Measurements from ENCODE around the gene WDR4.

DNA sequence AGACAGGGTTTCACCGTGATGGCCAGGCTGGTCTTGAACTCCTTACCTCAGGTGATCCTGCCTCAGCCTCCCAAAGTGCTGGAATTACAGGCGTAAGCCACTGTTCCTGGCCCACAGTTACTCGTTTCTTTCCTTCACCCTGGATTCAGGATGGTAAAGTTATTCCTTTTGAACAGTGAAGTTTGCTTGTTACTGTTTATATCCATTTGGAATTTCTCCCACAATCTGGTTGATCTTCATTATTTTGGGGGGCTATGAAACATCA, 43.0 kb downstream of the WDR4 start:
- TF ChIP-seq, protein P1, sequence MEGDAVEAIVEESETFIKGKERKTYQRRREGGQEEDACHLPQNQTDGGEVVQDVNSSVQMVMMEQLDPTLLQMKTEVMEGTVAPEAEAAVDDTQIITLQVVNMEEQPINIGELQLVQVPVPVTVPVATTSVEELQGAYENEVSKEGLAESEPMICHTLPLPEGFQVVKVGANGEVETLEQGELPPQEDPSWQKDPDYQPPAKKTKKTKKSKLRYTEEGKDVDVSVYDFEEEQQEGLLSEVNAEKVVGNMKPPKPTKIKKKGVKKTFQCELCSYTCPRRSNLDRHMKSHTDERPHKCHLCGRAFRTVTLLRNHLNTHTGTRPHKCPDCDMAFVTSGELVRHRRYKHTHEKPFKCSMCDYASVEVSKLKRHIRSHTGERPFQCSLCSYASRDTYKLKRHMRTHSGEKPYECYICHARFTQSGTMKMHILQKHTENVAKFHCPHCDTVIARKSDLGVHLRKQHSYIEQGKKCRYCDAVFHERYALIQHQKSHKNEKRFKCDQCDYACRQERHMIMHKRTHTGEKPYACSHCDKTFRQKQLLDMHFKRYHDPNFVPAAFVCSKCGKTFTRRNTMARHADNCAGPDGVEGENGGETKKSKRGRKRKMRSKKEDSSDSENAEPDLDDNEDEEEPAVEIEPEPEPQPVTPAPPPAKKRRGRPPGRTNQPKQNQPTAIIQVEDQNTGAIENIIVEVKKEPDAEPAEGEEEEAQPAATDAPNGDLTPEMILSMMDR (IDR thresholded peaks at IDR 0.05) = no peak
- TF ChIP-seq FOXM1 (IDR thresholded peaks at IDR 0.05; ENCODE audit: low read depth) = no peak
- no peak for TF ChIP-seq CHD2 (IDR thresholded peaks at IDR 0.05; ENCODE audit: low read length, partially characterized antibody)
- TF ChIP-seq GABPA (IDR thresholded peaks at IDR 0.05; ENCODE audit: low read depth) = no peak
- no peak for TF ChIP-seq YY1 (IDR thresholded peaks at IDR 0.05; ENCODE audit: low read depth)
- no peak for TF ChIP-seq EP300 (IDR thresholded peaks at IDR 0.05; ENCODE audit: borderline replicate concordance in 1 of 2, low read depth in 1 of 2, low read length in 1 of 2)
- no peak for TF ChIP-seq RAD21 (IDR thresholded peaks at IDR 0.05; ENCODE audit: low read length)
- TF ChIP-seq MXI1 (IDR thresholded peaks at IDR 0.05; ENCODE audit: low read depth, low read length) = no peak
